Measurements from ENCODE around the gene ZBTB39. TPM values are rescaled to one million over a fixed set of nuclear protein-coding genes. Genes with fewer than 3 reads are reported as not detected.
"Not testable (repeated sequence)": the region's sequence is repeated elsewhere in the genome, so short reads cannot be mapped to it uniquely, and the experiment has no call there.

ZBTB39 gene
- total RNA-seq, 4 donors from 2014 or later: 7.6 to 13.0 (median 10.9) TPM

DNA sequence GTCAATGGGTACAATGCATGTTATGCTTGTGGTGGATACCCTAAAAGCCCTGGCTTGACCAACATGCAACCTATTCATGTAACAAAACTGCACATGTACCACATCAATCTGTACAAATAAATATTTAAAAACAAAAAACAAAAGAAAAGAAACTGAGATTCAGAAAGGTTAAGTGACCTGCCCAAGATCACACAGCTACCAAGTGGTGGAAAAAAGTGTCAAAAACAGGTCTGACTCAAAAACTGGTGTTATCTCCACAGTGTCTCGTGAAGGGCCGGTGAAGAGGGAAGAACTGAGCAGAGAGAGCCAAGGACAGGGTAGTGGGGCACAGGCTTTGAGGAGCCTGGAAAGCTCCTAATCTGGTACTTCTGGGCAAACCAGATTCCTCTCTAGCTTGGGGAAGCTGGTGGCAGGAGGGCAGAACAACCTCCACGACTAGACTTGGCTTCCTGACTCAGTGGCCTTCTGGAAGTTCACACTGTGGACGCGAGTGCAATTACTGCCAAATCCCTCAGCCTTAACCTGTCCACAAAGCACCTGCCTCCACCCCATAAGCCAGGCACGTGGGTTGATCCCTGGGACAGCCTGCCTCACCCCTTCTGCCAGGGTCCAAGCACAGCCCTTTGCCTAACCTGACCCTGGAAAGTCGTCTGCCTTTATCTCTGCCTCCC, 15.6 kb downstream of the ZBTB39 start:
- TF ChIP-seq, protein P1, sequence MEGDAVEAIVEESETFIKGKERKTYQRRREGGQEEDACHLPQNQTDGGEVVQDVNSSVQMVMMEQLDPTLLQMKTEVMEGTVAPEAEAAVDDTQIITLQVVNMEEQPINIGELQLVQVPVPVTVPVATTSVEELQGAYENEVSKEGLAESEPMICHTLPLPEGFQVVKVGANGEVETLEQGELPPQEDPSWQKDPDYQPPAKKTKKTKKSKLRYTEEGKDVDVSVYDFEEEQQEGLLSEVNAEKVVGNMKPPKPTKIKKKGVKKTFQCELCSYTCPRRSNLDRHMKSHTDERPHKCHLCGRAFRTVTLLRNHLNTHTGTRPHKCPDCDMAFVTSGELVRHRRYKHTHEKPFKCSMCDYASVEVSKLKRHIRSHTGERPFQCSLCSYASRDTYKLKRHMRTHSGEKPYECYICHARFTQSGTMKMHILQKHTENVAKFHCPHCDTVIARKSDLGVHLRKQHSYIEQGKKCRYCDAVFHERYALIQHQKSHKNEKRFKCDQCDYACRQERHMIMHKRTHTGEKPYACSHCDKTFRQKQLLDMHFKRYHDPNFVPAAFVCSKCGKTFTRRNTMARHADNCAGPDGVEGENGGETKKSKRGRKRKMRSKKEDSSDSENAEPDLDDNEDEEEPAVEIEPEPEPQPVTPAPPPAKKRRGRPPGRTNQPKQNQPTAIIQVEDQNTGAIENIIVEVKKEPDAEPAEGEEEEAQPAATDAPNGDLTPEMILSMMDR (IDR thresholded peaks at IDR 0.05): no peak
- TF ChIP-seq POLR2A (IDR thresholded peaks at IDR 0.05): no peak
- intact Hi-C loops (cut with DNase I; ENCODE audit: low total_unique reads): no loop called here
- Histone ChIP-seq H3K9me3 (no peaks in the 10 kb centered on the region), H3K4me1 (peaks cover 0 to 5% of the 10 kb centered on the region in 2 donors), H3K27ac (peak overlapping the region in 1 of 2 donors; percentile 45), H3K36me3 (no peaks in the 10 kb centered on the region), H3K4me3 (no peak overlapping the region), H3K27me3 (no peaks in the 10 kb centered on the region)
- DNase-seq: no peak

GRCh38 chr12:56989861-56990610, 16.3 kb downstream of the ZBTB39 start:
- Histone ChIP-seq H3K27ac (no peak overlapping the region), H3K27me3 (no peaks in the 10 kb centered on the region), H3K4me1 (peaks cover 0 to 5% of the 10 kb centered on the region in 2 donors), H3K9me3 (no peaks in the 10 kb centered on the region), H3K36me3 (no peaks in the 10 kb centered on the region), H3K4me3 (no peak overlapping the region)
- DNase-seq: no peak
- TF ChIP-seq, protein P1 (IDR thresholded peaks at IDR 0.05): no peak
- TF ChIP-seq POLR2A (IDR thresholded peaks at IDR 0.05): no peak
- intact Hi-C loops (cut with DNase I; ENCODE audit: low total_unique reads): no loop called here

DNA sequence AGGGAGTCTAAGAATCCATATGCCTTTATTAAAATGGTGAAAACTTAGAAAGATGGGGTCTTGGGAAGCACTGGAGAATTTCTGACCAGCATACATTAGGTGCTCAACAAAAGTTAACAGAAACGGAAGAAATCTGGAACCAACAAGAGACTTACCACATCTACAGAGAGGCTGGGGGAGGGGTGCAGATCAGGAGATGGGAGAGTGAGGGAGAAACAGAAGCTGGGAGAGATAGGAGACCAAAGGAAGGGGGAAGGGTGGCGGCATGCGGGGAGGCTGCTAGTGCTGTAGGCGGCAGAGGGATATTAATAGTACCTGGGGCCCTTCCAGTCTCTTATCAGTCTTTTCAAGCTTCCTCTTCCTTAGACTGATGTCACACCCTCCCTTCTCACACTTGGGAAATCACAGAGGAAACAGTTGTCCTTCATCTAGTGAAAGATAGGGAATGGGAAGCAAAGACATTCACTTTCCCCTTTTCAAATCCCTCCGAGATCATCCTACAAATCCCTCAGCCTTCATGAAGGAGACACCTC, 18.1 kb downstream of the ZBTB39 start:
- Histone ChIP-seq H3K27ac (no peak overlapping the region), H3K4me1 (peaks cover 0 to 5% of the 10 kb centered on the region in 2 donors), H3K9me3 (no peaks in the 10 kb centered on the region), H3K36me3 (no peaks in the 10 kb centered on the region), H3K4me3 (no peak overlapping the region), H3K27me3 (no peaks in the 10 kb centered on the region)
- no peak for DNase-seq
- intact Hi-C loops (cut with DNase I; ENCODE audit: low total_unique reads): no loop called here
- TF ChIP-seq, protein P1 (IDR thresholded peaks at IDR 0.05): no peak
- TF ChIP-seq POLR2A (IDR thresholded peaks at IDR 0.05): no peak

DNA sequence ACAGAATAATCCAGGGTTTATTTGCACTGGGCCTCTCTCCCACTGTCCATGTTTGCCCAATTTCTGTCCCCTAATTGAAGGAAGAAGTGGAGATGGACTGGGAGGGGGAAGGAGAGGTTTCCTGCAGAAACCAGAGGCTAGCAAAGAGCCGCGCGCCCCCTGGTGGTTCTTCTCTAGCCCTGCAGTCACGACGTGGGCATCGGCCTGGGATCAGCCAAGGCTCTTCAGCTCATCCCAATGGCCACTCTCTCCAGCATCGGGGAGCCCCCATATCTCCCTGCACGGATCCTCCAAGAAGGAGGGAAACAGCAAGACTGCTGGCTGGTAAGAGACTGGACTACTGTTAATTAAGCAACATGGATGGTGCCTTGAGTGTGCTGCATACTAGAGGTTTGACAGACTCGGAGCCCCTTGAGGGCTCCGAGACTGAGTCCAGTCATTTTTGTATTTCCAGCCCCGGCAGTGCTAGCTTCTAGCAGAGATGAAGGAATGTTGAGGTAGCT, 18.7 kb downstream of the ZBTB39 start:
- Histone ChIP-seq H3K27me3 (no peaks in the 10 kb centered on the region), H3K4me3 (no peak overlapping the region), H3K36me3 (no peaks in the 10 kb centered on the region), H3K9me3 (no peaks in the 10 kb centered on the region), H3K4me1 (peaks cover 0 to 5% of the 10 kb centered on the region in 2 donors), H3K27ac (no peak overlapping the region)
- DNase-seq: peak; percentile 73 to 76
- TF ChIP-seq, protein P1 (IDR thresholded peaks at IDR 0.05): peak; percentile 83 to 89 (median 88)
- TF ChIP-seq POLR2A (IDR thresholded peaks at IDR 0.05): no peak
- intact Hi-C loops (cut with DNase I; ENCODE audit: low total_unique reads): no loop called here

GRCh38 chr12:56987011-56987410, 19.3 kb downstream of the ZBTB39 start:
- no peaks in the 10 kb centered on the region for H3K36me3 ChIP-seq
- no peaks in the 10 kb centered on the region for H3K27me3 ChIP-seq
- H3K27ac ChIP-seq: no peak overlapping the region
- no peaks in the 10 kb centered on the region for H3K9me3 ChIP-seq
- H3K4me1 ChIP-seq: peaks cover 0 to 5% of the 10 kb centered on the region in 2 donors
- no peak for DNase-seq
- no peak overlapping the region for H3K4me3 ChIP-seq
- TF ChIP-seq POLR2A (IDR thresholded peaks at IDR 0.05): no peak
- TF ChIP-seq, protein P1 (IDR thresholded peaks at IDR 0.05): no peak
- intact Hi-C loops (cut with DNase I; ENCODE audit: low total_unique reads): no loop called here

- H3K9me3 ChIP-seq; H3K27me3 ChIP-seq; H3K36me3 ChIP-seq; H3K27ac ChIP-seq; H3K4me3 ChIP-seq; DNase-seq; intact Hi-C loops (cut with DNase I; ENCODE audit: low total_unique reads); H3K4me1 ChIP-seq: not testable (repeated sequence)
Measured at GRCh38 chr12:56985714-56986113, 20.6 kb downstream of the ZBTB39 start.
